CD4-positive, alpha-beta T cell treated with Interleukin-17A for 4 hours (primary cell): ENCODE measurements around the gene BABAM2.

Experiments
- DNase-seq: peaks from one replicate; pipeline ENCODE4 v3.0.0-alpha.2; 2020; ENCODE audit warnings: mixed read lengths

BABAM2 gene

GRCh38 chr2:27912512-27912911 is 22.0 kb downstream of the BABAM2 start:
- no peak for DNase-seq

- no peak for DNase-seq
These were observed 23.7 kb downstream of the BABAM2 start for GRCh38 chr2:27914041-27914804.

GRCh38 chr2:27914805-27915175 is 24.3 kb downstream of the BABAM2 start:
- no peak for DNase-seq

GRCh38 chr2:27915191-27915590 is 24.7 kb downstream of the BABAM2 start:
- DNase-seq = no peak

DNA sequence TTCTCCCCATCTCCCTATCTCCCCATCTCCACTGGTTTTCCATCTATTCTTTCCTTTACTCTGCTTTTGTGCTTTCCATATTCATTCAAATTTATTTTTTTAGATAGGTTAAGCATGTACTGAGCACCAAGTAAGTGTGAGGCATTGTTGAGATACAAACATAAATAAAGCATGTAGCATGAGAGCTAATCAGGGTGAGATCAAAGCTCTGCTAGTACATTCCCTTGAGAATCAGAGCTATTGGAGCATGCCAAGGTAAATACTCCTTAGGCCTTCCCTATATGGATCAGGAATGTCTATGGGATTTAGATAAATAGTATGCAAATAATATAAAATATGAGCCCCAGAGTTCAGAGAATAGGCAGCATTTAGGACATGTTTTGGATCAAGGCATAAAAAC is 25.3 kb downstream of the BABAM2 start:
- no peak for DNase-seq

DNA sequence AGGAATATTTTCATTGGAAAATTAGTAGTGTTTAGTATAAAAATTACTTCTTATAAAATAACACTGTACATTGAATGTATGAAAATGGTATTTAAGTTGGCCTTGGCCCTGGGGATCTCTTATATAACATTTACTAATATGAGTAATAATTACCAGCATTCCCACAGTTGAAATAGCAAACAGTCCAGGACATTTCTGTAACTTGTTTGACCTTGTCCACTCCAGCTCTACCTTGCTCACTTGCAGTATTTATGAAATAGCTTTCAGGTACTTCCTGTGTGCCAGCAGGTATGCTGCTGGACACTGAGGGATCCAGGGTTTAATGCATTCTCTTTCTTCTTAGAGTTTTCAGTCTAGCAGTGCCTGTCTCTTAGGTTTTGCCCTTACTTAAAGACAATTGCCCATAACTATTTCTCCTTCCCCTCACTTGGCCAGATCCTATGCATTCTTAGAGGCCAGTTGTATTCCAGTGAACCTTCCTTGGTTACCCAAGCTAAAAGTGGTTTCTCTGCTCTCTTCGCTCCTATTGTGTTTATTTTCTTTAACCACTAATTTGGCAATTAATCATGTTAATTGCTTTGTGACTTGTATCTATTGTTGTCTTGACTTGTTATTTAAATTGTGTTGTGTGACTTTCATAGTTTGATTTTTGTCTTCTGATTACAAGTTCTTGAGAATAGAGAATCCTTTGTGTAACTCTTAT is 25.9 kb downstream of the BABAM2 start:
- no peak for DNase-seq

- no peak for DNase-seq
These were observed 29.8 kb downstream of the BABAM2 start for GRCh38 chr2:27920148-27920885.

- DNase-seq = no peak
These were observed 30.9 kb downstream of the BABAM2 start for GRCh38 chr2:27921424-27921823.

- DNase-seq = no peak
These were observed 31.5 kb downstream of the BABAM2 start for GRCh38 chr2:27921880-27922547.

GRCh38 chr2:27922842-27923241 is 32.3 kb downstream of the BABAM2 start:
- no peak for DNase-seq

DNA sequence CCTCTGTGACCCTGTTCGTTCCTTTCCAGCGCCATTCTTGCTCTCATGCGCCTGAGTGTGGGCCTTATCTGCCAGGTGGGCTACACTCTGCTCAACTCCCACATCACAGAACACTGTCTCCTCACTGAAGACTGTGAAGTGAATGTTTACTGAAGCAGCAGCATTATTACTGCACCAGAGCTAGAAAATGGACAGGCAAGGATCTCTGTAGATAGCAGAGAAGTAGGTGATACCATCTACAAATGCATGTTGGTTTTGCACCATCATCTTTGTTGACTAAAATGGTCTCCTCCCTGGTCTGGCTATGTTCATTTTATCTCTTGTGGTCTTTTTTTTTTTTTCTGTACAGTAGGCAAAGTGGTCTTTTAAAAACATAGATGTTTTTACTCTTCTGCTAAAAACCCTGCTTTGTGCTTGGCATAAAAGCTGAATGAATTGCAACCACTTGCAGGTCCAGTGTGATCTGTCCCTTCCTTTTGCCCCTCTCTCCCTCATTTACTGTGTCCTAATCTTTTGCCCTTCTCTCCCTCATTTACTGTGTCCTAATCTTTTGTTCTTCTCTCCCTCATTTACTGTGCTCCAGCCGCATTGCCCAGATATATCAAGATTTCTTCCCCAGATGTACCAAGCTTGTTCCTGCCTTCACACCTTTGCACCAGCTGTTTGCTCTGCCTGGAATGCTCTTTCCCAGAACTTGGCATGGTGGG is 35.4 kb downstream of the BABAM2 start:
- no peak for DNase-seq

- no peak for DNase-seq
These were observed 39.5 kb downstream of the BABAM2 start for GRCh38 chr2:27929916-27930486.

DNA sequence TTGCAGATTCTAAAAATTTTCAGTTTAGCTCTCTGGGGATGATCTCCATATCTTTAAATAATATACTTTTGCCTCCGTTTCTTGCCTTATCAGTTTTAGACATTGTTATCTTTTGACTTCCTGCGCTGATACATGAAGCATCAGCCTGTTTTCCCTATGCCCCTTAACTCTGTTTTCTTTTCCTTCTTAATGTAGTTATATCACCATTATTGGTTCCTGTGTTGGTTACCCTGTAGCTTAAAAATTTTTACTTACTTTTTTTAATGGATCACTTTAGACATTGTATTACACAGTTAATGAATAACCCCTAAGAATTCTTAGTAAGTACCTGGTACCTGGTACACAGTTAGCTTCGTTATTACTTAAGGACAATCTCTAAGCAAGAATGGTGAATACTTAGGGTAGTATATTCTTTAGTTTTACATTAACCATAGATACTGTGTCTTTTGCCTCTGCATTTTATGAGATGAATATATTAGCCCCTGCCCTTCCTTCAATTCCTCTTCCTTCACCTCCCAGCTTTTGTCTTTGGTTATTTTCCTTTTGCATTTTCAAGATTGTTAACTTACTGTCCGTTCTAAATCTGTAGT is 40.9 kb downstream of the BABAM2 start:
- no peak for DNase-seq

DNA sequence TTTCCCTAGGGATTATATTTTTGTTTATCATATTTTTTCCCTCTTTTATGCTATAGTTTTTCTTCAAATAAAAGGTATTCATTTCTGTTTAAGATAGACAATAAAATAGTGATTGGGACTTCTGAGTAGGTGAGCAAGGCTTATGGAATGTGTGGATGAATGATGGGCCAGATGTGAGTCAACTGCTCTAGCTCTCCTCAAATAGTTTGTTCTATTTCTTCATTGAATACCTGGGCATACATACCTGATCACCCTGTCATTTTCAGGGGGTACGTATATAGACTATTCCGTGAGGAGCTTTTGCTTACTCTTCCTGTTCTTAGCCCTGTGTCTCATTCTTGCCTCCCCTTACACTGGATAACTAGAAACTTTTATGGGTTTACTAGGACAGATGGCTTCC is 41.9 kb downstream of the BABAM2 start:
- no peak for DNase-seq

DNA sequence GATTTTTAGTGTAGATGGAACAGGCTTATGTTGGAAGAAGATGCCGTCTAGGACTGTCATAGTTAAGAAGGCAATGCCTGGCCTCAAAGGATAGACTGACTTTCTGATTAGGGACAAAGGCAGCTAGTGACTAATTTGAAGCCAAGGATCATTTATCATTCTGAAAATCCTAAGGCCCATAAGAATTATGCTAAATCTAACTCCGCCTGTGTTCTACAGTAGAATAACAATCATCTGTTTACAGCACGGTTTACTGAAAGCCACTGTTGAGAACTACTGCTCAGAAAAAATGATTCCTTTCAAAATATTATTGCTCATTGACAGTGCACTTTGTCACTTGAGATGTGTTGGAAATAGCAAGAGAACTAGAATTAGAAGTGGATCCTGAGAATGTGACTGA is 44.5 kb downstream of the BABAM2 start:
- DNase-seq = no peak

DNA sequence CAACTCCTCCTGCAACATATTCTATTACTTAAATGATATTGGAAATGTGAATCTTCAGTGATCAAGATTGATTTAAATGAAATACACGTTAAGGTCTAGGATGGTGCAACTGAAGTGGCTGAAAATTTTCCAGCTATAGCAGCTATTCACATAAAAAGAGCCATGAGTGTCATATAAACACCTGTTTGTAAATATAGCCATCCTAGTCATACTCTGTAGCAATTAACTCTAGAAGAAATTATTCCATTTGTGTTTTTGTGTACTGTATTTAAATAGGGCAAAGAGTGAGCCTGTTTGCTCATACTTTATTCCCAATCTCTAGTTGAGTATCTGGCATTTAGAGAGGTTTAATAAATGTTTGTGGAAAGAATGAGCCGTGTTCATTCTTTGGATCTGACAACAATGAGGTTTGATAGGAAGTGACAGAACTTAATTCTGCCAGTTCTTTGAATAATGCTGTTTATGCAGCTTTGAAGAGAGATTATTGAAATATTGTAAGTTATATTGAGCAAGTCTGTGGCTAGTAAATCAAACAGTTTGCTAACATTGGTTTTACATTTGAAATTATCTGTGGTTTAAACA is 49.7 kb downstream of the BABAM2 start:
- DNase-seq = no peak

DNA sequence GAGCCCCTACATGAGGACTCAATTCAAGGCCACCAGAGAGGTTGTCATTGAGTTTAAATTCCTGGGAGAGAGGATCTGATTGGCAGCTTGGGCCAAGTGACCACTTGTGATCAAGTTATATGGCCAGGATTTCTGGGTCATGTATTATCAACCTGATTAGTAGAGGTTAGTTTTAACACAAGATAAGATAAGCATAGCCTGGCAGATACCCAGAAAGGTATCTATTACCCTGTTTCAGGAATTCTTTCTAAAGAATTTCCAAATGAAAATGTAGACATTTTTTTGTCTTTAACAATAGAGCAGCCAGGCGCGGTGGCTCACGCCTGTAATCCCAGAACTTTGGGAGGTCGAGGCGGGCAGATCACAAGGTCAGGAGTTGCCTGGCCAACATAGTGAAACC is 50.5 kb downstream of the BABAM2 start:
- DNase-seq = no peak

GRCh38 chr2:27942612-27943547 is 52.4 kb downstream of the BABAM2 start:
- DNase-seq = no peak

GRCh38 chr2:27946530-27947060 is 56.1 kb downstream of the BABAM2 start:
- no peak for DNase-seq

- DNase-seq = no peak
These were observed 61.5 kb downstream of the BABAM2 start for GRCh38 chr2:27952070-27952469.
